OCI-LY7 (cell line): Measurements from ENCODE around the gene NLGN1. TPM values are rescaled to one million over a fixed set of nuclear protein-coding genes. Genes with fewer than 3 reads are reported as not detected.

ENCODE experiments used
- BruUV-seq: library from RNA; stranded (reverse); fragments of 400-500 nt; replicated peaks from 2 replicates; lab custom pipeline; 2021; lab: Mats Ljungman, UMichigan
- CTCF ChIA-PET: fragments of 300-600 bp; sonication (Branson Sonifier 250); formaldehyde crosslinking; loops from one replicate; lab custom pipeline; 2022; ENCODE audit warnings: antibody characterized with exemption; ENCODE audit not compliant: unreplicated experiment; lab: Charles Lee
- POLR2A ChIA-PET: fragments of 300-600 bp; sonication (Branson Sonifier 250); formaldehyde crosslinking; loops from one replicate; lab custom pipeline; 2022; ENCODE audit warnings: antibody characterized with exemption; lab: Charles Lee
- DNase-seq: peaks from one replicate; pipeline ENCODE4 v3.0.0-alpha.2; 2015; ENCODE audit warnings: low spot score
- H2AFZ ChIP-seq: fragments of 200-600 bp; sonication (generic), shearing (Covaris generic); 2 replicates; pipeline ENCODE4 v1.6.1; 2014; ENCODE audit warnings: mild to moderate bottlenecking, antibody characterized with exemption, low read length, moderate library complexity
- H3K27ac ChIP-seq: fragments of 200-600 bp; sonication (generic); 2 replicates; pipeline ENCODE4 v1.5.1; 2014; ENCODE audit warnings: mixed run types, low read depth, mild to moderate bottlenecking, moderate library complexity, low read length, inconsistent platforms; ENCODE audit not compliant: poor library complexity, severe bottlenecking
- H3K36me3 ChIP-seq: fragments of 200-600 bp; sonication (generic); 2 replicates; pipeline ENCODE4 v1.6.1; 2014; ENCODE audit warnings: mild to moderate bottlenecking, antibody characterized with exemption, low read length, moderate library complexity, mixed read lengths; ENCODE audit not compliant: insufficient read depth
- H3K4me1 ChIP-seq: fragments of 200-600 bp; sonication (generic); 2 replicates; pipeline ENCODE4 v1.5.1; 2014; ENCODE audit warnings: mild to moderate bottlenecking, low read length; ENCODE audit not compliant: insufficient read depth, poor library complexity, severe bottlenecking
- H3K4me2 ChIP-seq: fragments of 200-600 bp; sonication (generic); 2 replicates; pipeline ENCODE4 v1.6.1; 2014; ENCODE audit warnings: mild to moderate bottlenecking, low read length
- H3K4me3 ChIP-seq: fragments of 200-600 bp; sonication (generic); 2 replicates; pipeline ENCODE4 v1.5.1; 2014; ENCODE audit warnings: mild to moderate bottlenecking, low read depth, low read length; ENCODE audit not compliant: poor library complexity, severe bottlenecking
- H3K79me2 ChIP-seq: fragments of 200-600 bp; sonication (generic); 2 replicates; pipeline ENCODE4 v1.6.1; 2016; ENCODE audit warnings: low read depth, mild to moderate bottlenecking, low read length, moderate library complexity, mixed read lengths; ENCODE audit not compliant: insufficient read depth
- H3K9me2 ChIP-seq: fragments of 200-600 bp; sonication (generic); 2 replicates; pipeline ENCODE4 v1.6.1; 2016; ENCODE audit warnings: mild to moderate bottlenecking, low read length, mixed read lengths; ENCODE audit not compliant: insufficient read depth
- H3K9me3 ChIP-seq: fragments of 200-600 bp; sonication (generic); 2 replicates; pipeline ENCODE4 v1.6.1; 2014; ENCODE audit warnings: mild to moderate bottlenecking, mixed run types, low read length, mixed read lengths
- H4K20me1 ChIP-seq: fragments of 200-600 bp; sonication (generic); 2 replicates; pipeline ENCODE4 v1.6.1; 2014; ENCODE audit warnings: mild to moderate bottlenecking, antibody characterized with exemption, low read length, moderate library complexity, mixed read lengths; ENCODE audit not compliant: insufficient read depth
- CTCF ChIP-seq: fragments of 200-600 bp; sonication (generic); conservative IDR thresholded peaks from 2 replicates; pipeline ENCODE4 v1.5.1; 2014; ENCODE audit warnings: mild to moderate bottlenecking, antibody characterized with exemption, low read length, moderate library complexity, mixed read lengths
- EZH2phosphoT487 ChIP-seq: fragments of 200-600 bp; sonication (generic); IDR thresholded peaks from 2 replicates; pipeline ENCODE4 v1.6.1; 2018; ENCODE audit warnings: low read depth, borderline replicate concordance, mild to moderate bottlenecking, mixed run types, antibody characterized with exemption, low read length, moderate library complexity, mixed read lengths
- intact Hi-C: fragments of 100-400 bp; cut with micrococcal nuclease; formaldehyde crosslinking; loops from one replicate; pipeline ENCODE4 v1.10.0; 2022; ENCODE audit not compliant: unreplicated experiment
- total RNA-seq, 2 experiments: library from RNA; depleted of rRNA in 1 of 2; stranded (reverse); fragments of >200 nt in 1 of 2; shearing (Covaris generic) in 1 of 2; gene quantifications; 2 replicates each; pipeline ENCODE4 v1.2.3, GENCODE V29; 2014 to 2022

NLGN1 gene
- total RNA-seq, 2 experiments from 2014 or later = not detected

DNA sequence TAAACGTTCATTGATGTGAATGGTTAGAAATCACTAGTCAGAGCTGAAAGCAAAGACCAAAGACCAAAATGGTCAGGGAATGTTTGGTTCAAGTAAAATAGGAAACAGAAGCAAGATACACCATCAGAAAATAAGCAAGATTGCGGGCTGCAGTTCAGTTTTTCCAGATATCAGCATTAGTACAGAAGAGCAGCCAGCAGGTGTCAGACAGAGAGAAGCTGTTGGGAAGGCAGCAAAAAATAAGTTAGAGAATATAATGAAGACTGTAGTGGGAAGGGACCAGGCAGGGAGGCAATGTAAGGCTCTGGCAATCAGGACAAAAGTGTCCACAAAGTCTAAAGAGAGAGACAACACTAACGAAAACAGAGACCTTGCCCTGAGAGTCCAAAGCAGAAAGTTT lies 822.2 kb downstream of the NLGN1 start:
- ChIA-PET POLR2A (no interaction called here), CTCF (no interaction called here)
- no peak overlapping the region for H3K4me3 ChIP-seq
- H3K9me3 ChIP-seq = no peaks in the 10 kb centered on the region
- no peaks in the 10 kb centered on the region for H3K36me3 ChIP-seq
- H3K79me2 ChIP-seq = no peaks in the 10 kb centered on the region
- TF ChIP-seq CTCF = no peak
- H3K4me1 ChIP-seq = no peaks in the 10 kb centered on the region
- no peak overlapping the region for H3K27ac ChIP-seq
- no peaks in the 10 kb centered on the region for H3K9me2 ChIP-seq
- no peak for DNase-seq
- H3K4me2 ChIP-seq = no peak overlapping the region
- BruUV-seq = no TSS peak
- no peak overlapping the region for H2AFZ ChIP-seq
- H4K20me1 ChIP-seq = no peaks in the 10 kb centered on the region
- intact Hi-C loops = no loop called here

DNA sequence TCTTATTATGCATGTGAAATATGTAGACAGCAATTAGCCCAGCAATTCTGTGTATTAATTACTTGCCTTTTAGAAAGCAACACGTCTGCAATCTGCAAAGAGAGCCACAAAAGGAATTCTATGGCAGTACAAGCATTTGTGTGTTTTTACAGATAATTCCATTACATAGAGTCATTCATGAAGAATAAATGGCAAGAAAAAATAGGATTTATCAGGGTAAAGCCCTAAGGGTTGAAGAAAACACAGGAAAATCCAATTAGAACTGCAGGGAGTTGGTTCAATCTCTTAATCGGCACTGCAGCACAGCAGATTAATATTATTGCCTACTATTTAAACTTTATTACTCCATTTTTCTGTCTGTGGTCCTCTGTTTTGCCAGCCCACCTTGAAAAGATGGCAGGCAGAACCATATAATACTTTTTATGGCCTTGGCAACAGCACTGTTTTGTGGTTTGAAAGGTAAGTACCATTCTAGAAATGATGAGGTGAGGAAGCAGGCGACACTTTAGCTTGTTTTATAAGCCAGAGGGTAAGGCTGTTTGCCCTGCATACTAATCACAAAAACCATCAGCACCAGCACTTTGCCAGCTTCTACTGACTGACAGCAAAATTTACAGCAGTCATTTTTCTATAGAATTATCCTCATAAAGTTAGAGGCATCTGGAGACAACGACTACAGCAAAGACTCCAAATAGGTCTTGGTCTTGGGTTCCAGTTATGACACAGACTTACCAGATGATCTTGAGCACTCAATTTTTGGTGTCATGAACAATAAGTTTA lies 823.4 kb downstream of the NLGN1 start:
- H3K4me2 ChIP-seq = no peak overlapping the region
- no peaks in the 10 kb centered on the region for H3K4me1 ChIP-seq
- no peak overlapping the region for H2AFZ ChIP-seq
- no peak for DNase-seq
- H3K36me3 ChIP-seq = no peaks in the 10 kb centered on the region
- intact Hi-C loops = no loop called here
- no peak overlapping the region for H3K4me3 ChIP-seq
- ChIA-PET CTCF (no interaction called here), POLR2A (no interaction called here)
- no peak overlapping the region for H3K27ac ChIP-seq
- BruUV-seq = no TSS peak
- TF ChIP-seq EZH2phosphoT487 = no peak
- no peak for TF ChIP-seq CTCF
- H3K9me2 ChIP-seq = no peaks in the 10 kb centered on the region
- no peaks in the 10 kb centered on the region for H4K20me1 ChIP-seq
- no peaks in the 10 kb centered on the region for H3K9me3 ChIP-seq
- no peaks in the 10 kb centered on the region for H3K79me2 ChIP-seq

DNA sequence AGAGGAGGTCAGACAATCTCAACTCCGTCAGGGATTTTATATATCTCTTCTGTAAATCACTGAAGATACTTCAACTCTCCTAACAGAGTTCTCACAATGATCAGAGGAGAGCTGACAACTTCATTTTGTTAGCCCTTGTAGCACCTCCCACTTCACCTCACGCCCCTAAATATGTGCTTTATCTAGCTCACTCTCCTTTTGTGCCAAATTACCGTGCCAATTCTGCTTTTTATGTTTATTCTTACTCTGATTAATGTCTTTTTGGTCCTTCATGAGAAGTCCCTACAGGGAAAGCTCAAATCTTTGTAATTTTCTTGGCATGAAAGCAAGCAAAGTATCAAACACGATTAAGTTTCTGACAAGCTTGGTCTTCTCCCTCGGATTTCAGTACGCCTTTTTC lies 825.5 kb downstream of the NLGN1 start:
- TF ChIP-seq EZH2phosphoT487 (no peak), CTCF (no peak)
- Histone ChIP-seq H3K4me2 (no peak overlapping the region), H4K20me1 (no peaks in the 10 kb centered on the region), H3K9me2 (no peaks in the 10 kb centered on the region), H3K79me2 (no peaks in the 10 kb centered on the region), H3K4me3 (no peak overlapping the region), H3K36me3 (no peaks in the 10 kb centered on the region), H2AFZ (no peak overlapping the region), H3K9me3 (no peaks in the 10 kb centered on the region), H3K27ac (no peak overlapping the region), H3K4me1 (no peaks in the 10 kb centered on the region)
- ChIA-PET POLR2A (interaction anchor here (0.6 kb wide), 1 partner anchor 1129 kb away, joined by 3 read pairs; no protein-coding TSS in a partner anchor), CTCF (no interaction called here)
- intact Hi-C loops = no loop called here
- no peak for DNase-seq
- BruUV-seq = no TSS peak
